ENCODE results near the gene RIPOR2. TPM values are rescaled to one million over a fixed set of nuclear protein-coding genes. Genes with fewer than 3 reads are reported as not detected.

Gene RIPOR2
- total RNA-seq, 1 experiment from 2014 or later: 0.47 TPM

- H3K36me3 Mint-ChIP-seq (ENCODE audit: insufficient read depth, unreplicated experiment): no peaks in the 10 kb centered on the region
- intact Hi-C loops (cut with micrococcal nuclease; ENCODE audit: unreplicated experiment): loop anchor here (5.0 kb wide), 1 partner anchor 60 kb away; no protein-coding TSS in a partner anchor
- no TSS peak for BruUV-seq (replicated peaks)
- no peak for TF ChIP-seq CTCF (IDR thresholded peaks at IDR 0.05; ENCODE audit: unreplicated experiment)
- CTCF ChIA-PET: interaction anchor here (0.6 to 1.5 kb wide), 3 partner anchors 59 to 136 kb away, joined by 3 to 4 read pairs (median 3); no protein-coding TSS in a partner anchor
- peaks cover 9% of the 10 kb centered on the region for H3K4me1 Mint-ChIP-seq (ENCODE audit: low read depth, unreplicated experiment)
- no peak overlapping the region for H3K27ac Mint-ChIP-seq (ENCODE audit: unreplicated experiment)
- peaks cover 13% of the 10 kb centered on the region for H3K27me3 Mint-ChIP-seq (ENCODE audit: unreplicated experiment)
- DNase-seq: no peak
- H3K4me3 Mint-ChIP-seq (ENCODE audit: low read depth, unreplicated experiment): no peak overlapping the region
- peaks cover 8% of the 10 kb centered on the region for H3K9me3 Mint-ChIP-seq (ENCODE audit: low read depth, unreplicated experiment)
Observed at GRCh38 chr6:24931718-24932691, 3.8 kb downstream of the RIPOR2 start.

GRCh38 chr6:24931296-24931695 is 4.5 kb downstream of the RIPOR2 start:
- TF ChIP-seq CTCF (IDR thresholded peaks at IDR 0.05; ENCODE audit: unreplicated experiment): no peak
- no peak overlapping the region for H3K27ac Mint-ChIP-seq (ENCODE audit: unreplicated experiment)
- peaks cover 13% of the 10 kb centered on the region for H3K27me3 Mint-ChIP-seq (ENCODE audit: unreplicated experiment)
- peaks cover 13% of the 10 kb centered on the region for H3K4me1 Mint-ChIP-seq (ENCODE audit: low read depth, unreplicated experiment)
- intact Hi-C loops (cut with micrococcal nuclease; ENCODE audit: unreplicated experiment): loop anchor here (5.0 kb wide), 1 partner anchor 61 kb away; no protein-coding TSS in a partner anchor
- H3K9me3 Mint-ChIP-seq (ENCODE audit: low read depth, unreplicated experiment): peaks cover 8% of the 10 kb centered on the region
- no TSS peak for BruUV-seq (replicated peaks)
- H3K36me3 Mint-ChIP-seq (ENCODE audit: insufficient read depth, unreplicated experiment): no peaks in the 10 kb centered on the region
- no peak overlapping the region for H3K4me3 Mint-ChIP-seq (ENCODE audit: low read depth, unreplicated experiment)
- CTCF ChIA-PET: interaction anchor here (0.6 kb wide), 1 partner anchor 86 kb away, joined by 3 read pairs; no protein-coding TSS in a partner anchor
- no peak for DNase-seq

- Mint-ChIP-seq H3K27ac (ENCODE audit: unreplicated experiment) (no peak overlapping the region), H3K4me1 (ENCODE audit: low read depth, unreplicated experiment) (peaks cover 17% of the 10 kb centered on the region), H3K36me3 (ENCODE audit: insufficient read depth, unreplicated experiment) (no peaks in the 10 kb centered on the region), H3K27me3 (ENCODE audit: unreplicated experiment) (peaks cover 13% of the 10 kb centered on the region), H3K4me3 (ENCODE audit: low read depth, unreplicated experiment) (no peak overlapping the region), H3K9me3 (ENCODE audit: low read depth, unreplicated experiment) (peaks cover 8% of the 10 kb centered on the region)
- BruUV-seq (replicated peaks): no TSS peak
- intact Hi-C loops (cut with micrococcal nuclease; ENCODE audit: unreplicated experiment): loop anchor here (5.0 kb wide), 1 partner anchor 62 kb away; no protein-coding TSS in a partner anchor
- TF ChIP-seq CTCF (IDR thresholded peaks at IDR 0.05; ENCODE audit: unreplicated experiment): no peak
- CTCF ChIA-PET: no interaction called here
- DNase-seq: no peak
Observed at GRCh38 chr6:24930431-24930871, 5.3 kb downstream of the RIPOR2 start.

GRCh38 chr6:24929242-24929641 is 6.5 kb downstream of the RIPOR2 start:
- Mint-ChIP-seq H3K4me1 (ENCODE audit: low read depth, unreplicated experiment) (peaks cover 17% of the 10 kb centered on the region), H3K27ac (ENCODE audit: unreplicated experiment) (no peak overlapping the region), H3K27me3 (ENCODE audit: unreplicated experiment) (peaks cover 1% of the 10 kb centered on the region), H3K4me3 (ENCODE audit: low read depth, unreplicated experiment) (no peak overlapping the region), H3K9me3 (ENCODE audit: low read depth, unreplicated experiment) (peaks cover 5% of the 10 kb centered on the region), H3K36me3 (ENCODE audit: insufficient read depth, unreplicated experiment) (no peaks in the 10 kb centered on the region)
- TF ChIP-seq CTCF (IDR thresholded peaks at IDR 0.05; ENCODE audit: unreplicated experiment): no peak
- no peak for DNase-seq
- BruUV-seq (replicated peaks): no TSS peak
- CTCF ChIA-PET: no interaction called here
- intact Hi-C loops (cut with micrococcal nuclease; ENCODE audit: unreplicated experiment): loop anchor here (5.0 kb wide), 1 partner anchor 72 kb away; no protein-coding TSS in a partner anchor
